ENCODE measurements around the gene TBC1D14.

DNA sequence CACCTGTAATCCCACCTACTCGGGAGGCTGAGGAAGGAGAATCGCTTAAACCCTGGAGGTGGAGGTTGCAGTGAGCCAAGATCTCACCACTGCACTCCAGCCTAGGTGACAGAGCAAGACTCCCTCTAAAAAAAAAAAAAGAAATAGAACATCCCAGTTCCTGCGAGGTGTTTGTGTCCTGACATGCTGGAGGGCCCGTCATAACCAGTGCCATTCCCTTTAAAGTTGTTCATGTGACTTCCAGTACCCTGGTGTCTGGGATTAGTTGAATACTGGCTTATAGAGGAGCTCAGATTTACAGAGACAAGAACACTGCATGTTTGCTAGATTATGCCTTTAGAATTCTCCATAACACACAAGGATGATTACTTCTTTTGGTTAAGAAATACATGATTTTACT, 95.9 kb downstream of the TBC1D14 start:
- TF ChIP-seq, protein P1, sequence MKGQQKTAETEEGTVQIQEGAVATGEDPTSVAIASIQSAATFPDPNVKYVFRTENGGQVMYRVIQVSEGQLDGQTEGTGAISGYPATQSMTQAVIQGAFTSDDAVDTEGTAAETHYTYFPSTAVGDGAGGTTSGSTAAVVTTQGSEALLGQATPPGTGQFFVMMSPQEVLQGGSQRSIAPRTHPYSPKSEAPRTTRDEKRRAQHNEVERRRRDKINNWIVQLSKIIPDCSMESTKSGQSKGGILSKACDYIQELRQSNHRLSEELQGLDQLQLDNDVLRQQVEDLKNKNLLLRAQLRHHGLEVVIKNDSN (IDR thresholded peaks at IDR 0.05; ENCODE audit: borderline replicate concordance, low read depth) = no peak
- TF ChIP-seq TCF12 (IDR thresholded peaks at IDR 0.05) (no peak), EP300 (IDR thresholded peaks at IDR 0.05; ENCODE audit: borderline replicate concordance in 1 of 2, low read depth in 1 of 2, low read length in 1 of 2) (no peak), FOXM1 (IDR thresholded peaks at IDR 0.05; ENCODE audit: low read depth) (no peak), CHD2 (IDR thresholded peaks at IDR 0.05; ENCODE audit: low read length, partially characterized antibody) (no peak), RAD21 (IDR thresholded peaks at IDR 0.05; ENCODE audit: low read length) (no peak), GABPA (IDR thresholded peaks at IDR 0.05; ENCODE audit: low read depth) (no peak), RCOR1 (IDR thresholded peaks at IDR 0.05; ENCODE audit: low read length) (no peak), RXRA (IDR thresholded peaks at IDR 0.05; ENCODE audit: borderline replicate concordance, low read depth) (no peak), TAF1 (IDR thresholded peaks at IDR 0.05; ENCODE audit: borderline replicate concordance, low read depth, low read length) (no peak)
- TF ChIP-seq, protein P2, sequence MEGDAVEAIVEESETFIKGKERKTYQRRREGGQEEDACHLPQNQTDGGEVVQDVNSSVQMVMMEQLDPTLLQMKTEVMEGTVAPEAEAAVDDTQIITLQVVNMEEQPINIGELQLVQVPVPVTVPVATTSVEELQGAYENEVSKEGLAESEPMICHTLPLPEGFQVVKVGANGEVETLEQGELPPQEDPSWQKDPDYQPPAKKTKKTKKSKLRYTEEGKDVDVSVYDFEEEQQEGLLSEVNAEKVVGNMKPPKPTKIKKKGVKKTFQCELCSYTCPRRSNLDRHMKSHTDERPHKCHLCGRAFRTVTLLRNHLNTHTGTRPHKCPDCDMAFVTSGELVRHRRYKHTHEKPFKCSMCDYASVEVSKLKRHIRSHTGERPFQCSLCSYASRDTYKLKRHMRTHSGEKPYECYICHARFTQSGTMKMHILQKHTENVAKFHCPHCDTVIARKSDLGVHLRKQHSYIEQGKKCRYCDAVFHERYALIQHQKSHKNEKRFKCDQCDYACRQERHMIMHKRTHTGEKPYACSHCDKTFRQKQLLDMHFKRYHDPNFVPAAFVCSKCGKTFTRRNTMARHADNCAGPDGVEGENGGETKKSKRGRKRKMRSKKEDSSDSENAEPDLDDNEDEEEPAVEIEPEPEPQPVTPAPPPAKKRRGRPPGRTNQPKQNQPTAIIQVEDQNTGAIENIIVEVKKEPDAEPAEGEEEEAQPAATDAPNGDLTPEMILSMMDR (IDR thresholded peaks at IDR 0.05) = no peak
- TF ChIP-seq, protein P3, sequence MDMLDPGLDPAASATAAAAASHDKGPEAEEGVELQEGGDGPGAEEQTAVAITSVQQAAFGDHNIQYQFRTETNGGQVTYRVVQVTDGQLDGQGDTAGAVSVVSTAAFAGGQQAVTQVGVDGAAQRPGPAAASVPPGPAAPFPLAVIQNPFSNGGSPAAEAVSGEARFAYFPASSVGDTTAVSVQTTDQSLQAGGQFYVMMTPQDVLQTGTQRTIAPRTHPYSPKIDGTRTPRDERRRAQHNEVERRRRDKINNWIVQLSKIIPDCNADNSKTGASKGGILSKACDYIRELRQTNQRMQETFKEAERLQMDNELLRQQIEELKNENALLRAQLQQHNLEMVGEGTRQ (IDR thresholded peaks at IDR 0.05; ENCODE audit: borderline replicate concordance, low read depth, low read length) = no peak
